ENCODE measurements around the gene MYRF.

Gene MYRF

GRCh38 chr11:61814247-61814957, 62.0 kb downstream of the MYRF start:
- DNase-seq (ENCODE audit: insufficient read length, low spot score) (no peak), FAIRE-seq (no peak)

GRCh38 chr11:61814958-61815789, 62.7 kb downstream of the MYRF start:
- FAIRE-seq: peak; percentile 31

DNA sequence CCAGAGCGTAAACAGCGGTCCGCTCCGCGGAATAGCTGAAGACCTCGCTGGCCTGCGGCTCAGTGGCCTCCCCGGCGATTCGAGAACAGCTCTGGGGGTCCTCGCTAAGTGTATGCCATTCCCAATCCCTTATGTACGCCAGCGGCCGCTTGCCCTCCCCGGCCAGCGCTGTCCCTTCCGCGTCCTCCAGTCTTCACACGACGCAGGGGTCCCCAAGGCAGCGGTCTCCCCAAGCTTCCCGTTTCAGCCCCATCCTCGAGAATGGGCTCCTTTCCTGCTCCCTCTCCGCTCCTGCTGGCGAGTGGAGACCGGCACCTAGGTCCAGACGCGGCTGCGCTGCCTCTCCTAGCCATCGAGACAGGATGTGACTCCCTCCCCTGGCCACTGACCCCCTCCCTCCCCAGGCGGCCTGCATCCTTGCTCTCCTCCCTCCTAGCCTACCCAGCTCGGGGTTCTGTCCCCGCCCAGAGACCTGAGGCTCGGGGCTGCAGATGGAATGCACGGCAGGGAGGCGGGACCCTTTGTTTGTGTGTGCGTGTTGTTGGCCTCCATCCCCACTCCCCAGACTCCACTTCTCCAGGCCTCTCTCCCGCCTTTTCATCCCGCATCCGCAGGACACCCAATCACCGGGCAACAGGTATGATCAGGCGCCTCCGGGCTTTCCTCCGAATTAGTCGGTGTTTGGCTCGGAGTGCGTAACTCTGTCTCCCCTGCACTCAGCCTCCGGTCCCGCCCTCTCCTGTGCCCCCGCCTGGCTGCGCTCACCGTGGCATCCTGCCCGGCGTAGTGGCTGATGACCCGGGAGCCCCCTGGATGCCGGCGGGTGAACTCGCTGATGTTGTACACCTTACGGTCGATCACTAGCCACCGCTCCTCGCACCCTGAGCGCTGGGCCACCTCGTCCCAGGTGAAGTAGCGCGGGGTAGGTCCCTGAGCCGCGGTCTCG, 63.6 kb downstream of the MYRF start:
- DNase-seq (ENCODE audit: insufficient read length, low spot score): no peak
- no peak for FAIRE-seq

More at GRCh38 chr11:61814958-61815789, 62.7 kb downstream of the MYRF start:
- DNase-seq (ENCODE audit: insufficient read length, low spot score): peak; percentile 97

DNA sequence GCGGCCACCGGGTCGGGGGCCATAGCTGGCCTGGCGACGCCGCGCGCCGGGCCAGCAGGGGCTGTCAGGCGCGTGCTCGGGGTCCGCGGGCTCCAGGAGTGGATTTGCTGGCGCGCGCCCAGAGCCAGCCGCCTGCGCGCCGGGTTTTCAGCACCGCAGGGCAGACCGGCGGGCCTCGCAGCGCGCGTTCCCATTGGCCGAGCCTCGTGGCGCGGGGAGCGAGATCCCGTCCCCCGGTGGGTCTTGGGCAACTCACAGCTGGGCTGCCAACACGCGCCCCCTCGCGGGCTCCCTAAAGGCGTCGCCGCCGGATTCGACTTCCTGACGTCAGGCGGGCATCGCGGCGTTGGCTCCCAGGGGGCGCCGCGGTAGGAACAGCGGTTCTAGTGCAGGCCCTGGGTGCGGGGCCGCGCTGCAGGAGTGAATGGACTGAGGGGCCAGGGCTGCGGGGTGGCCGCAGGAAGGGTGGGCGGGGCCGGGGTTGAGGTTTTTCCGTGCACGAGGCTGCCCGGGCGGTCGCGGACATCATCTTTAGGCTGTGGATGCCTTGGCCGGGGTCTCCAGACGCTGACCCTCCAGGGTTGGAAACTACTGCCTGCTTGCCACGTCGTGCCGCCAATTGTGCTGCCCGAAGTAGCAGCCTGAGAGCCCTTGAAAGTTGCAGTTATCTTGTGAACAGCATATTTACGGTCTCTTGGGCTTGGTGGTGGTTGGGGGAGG, 64.5 kb downstream of the MYRF start, which contains the start of gene FADS1:
Gene FADS1 (minus strand): TSS at position 268 of the 720 bp plus-strand sequence. CDS start 74 bp downstream, at position 194.
- no peak for FAIRE-seq
- DNase-seq (ENCODE audit: insufficient read length, low spot score): peak; percentile 91

- no peak for FAIRE-seq
- no peak for DNase-seq (ENCODE audit: insufficient read length, low spot score)
Observed at GRCh38 chr11:61817471-61818202, 65.2 kb downstream of the MYRF start.

GRCh38 chr11:61820174-61820573, 67.7 kb downstream of the MYRF start:
- no peak for FAIRE-seq
- DNase-seq (ENCODE audit: insufficient read length, low spot score): no peak

DNA sequence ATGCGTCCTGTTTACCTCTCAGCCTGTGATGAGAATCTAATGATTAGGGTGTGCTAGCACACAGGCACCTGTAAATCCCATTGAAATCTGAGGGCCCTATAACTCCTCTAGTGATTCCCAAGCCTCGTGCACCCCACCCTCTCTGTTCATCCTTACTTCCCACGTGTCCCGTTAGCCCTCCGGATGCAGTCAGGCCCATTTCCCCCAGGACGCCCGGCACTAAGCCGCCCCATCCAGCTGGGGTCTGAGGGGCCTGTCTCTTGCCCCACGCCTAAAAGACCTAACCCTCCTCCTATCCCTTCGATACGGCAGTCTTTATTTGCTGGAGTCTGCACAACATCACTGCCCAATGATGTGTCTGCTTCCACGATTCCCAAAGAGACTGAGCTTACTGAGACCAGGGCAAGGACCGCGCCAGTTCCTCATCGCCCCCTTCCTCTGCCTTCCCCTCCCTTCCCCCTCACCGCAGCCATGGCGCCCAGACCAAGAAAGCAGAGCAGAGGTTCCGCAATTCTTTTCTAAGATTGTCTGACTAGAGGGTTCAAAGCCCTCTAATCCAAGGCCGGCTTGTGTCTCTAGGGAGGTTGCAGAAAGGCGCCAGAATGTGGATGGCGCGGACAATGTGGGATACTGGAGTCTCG, 74.6 kb downstream of the MYRF start:
- FAIRE-seq (no peak), DNase-seq (ENCODE audit: insufficient read length, low spot score) (no peak)

- FAIRE-seq: no peak
- peak; percentile 65 for DNase-seq (ENCODE audit: insufficient read length, low spot score)
Observed at GRCh38 chr11:61827571-61828378, 75.3 kb downstream of the MYRF start, which contains the start of gene FADS2. FADS2 (plus strand) TSS chr11:61828300; CDS start chr11:61828391, 91 bp downstream.

DNA sequence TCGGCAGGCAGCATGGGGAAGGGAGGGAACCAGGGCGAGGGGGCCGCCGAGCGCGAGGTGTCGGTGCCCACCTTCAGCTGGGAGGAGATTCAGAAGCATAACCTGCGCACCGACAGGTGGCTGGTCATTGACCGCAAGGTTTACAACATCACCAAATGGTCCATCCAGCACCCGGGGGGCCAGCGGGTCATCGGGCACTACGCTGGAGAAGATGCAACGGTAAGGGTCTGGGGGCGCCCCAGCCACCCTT, 75.9 kb downstream of the MYRF start:
- DNase-seq (ENCODE audit: insufficient read length, low spot score): no peak
- no peak for FAIRE-seq

DNA sequence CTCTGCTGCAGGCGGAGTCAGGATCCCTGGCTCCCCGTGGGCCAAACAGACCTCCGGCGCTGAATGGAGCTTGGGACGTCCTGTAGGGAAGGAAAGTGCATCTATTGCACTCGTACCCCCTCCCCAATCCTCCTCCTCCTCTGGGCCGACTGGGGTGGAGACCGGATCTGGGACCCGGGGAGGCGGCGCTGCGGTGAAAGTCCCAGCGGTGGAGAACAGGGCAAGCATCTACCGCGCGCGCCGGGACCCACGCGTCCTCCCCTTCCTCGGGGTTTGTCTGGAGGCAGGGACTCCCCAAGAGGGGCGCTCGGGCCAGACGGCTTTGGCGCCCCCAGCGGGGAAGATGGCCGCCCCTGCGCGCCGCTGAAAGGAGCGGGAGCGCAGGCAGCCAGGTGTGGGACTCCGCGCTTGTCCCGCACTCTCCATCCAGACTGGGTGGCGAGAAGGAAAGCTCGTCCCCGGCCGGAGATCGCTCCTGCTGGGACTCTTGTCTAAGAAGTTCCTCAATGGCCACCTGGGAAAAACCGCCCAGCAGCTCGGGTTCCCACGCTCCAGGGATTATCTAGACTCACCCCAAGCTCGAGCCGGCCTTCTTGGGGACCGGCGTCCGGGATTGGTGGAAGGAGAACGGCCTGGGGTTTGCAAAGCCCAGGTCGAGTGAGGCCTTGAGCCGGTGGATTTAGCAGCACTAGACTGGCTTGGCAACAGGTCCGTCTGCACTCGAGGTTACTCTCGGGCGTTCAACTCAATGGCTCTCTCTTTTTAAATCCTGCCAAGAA, 76.4 kb downstream of the MYRF start:
- DNase-seq (ENCODE audit: insufficient read length, low spot score) (no peak), FAIRE-seq (no peak)

GRCh38 chr11:61829806-61830205, 77.4 kb downstream of the MYRF start:
- no peak for FAIRE-seq
- no peak for DNase-seq (ENCODE audit: insufficient read length, low spot score)

GRCh38 chr11:61830237-61831105, 78.0 kb downstream of the MYRF start:
- DNase-seq (ENCODE audit: insufficient read length, low spot score): no peak
- FAIRE-seq: no peak

- FAIRE-seq (no peak), DNase-seq (ENCODE audit: insufficient read length, low spot score) (no peak)
Observed at GRCh38 chr11:61832207-61832606, 79.8 kb downstream of the MYRF start.

DNA sequence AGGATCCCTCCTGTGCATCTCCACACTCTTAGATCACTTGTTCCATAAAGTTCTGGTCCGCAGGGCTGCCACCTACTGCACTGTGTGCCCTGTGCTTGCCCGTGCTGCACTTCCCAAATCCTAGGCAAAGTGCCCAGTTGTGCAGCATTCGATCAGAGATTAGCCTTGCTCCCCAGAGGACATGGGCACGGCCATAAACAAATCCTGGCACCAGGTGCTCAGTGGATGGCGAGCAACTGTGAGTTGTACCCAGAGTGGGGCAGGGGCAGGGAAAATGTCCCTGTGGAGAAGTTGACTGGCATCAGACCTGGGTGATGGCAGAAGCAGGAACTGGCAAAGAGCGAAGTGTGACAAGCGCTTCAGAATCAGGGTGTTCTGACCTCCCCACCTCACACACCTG, 80.3 kb downstream of the MYRF start:
- FAIRE-seq (no peak), DNase-seq (ENCODE audit: insufficient read length, low spot score) (no peak)

GRCh38 chr11:61833471-61833870, 81.0 kb downstream of the MYRF start:
- no peak for FAIRE-seq
- DNase-seq (ENCODE audit: insufficient read length, low spot score): no peak

GRCh38 chr11:61833926-61834277, 81.5 kb downstream of the MYRF start:
- no peak for DNase-seq (ENCODE audit: insufficient read length, low spot score)
- FAIRE-seq: no peak

Data from HTR-8/SVneo (cell line).